A549 (cell line): Measurements from ENCODE around the gene ZBED5. TPM values are rescaled to one million over a fixed set of nuclear protein-coding genes. Genes with fewer than 3 reads are reported as not detected.

Experiments used
- ATAC-seq, 2 experiments: fragments of 200-7000 bp in 1 of 2; fragments of >200 bp in 1 of 2; cut with Nextera tagmentation in 1 of 2; cut with Tn5 transposase in 1 of 2; 3 replicates each; pipeline versions ENCODE4 v1.8.0 to v1.9.1; 2018 to 2020; ENCODE audit warnings: mild to moderate bottlenecking in 1 of 2, moderate library complexity in 1 of 2
- CTCF ChIA-PET: fragments of 300-600 bp; sonication (Branson Sonifier 250); formaldehyde crosslinking; extraction: SDS; loops from one replicate; lab custom pipeline; 2021; ENCODE audit warnings: antibody characterized with exemption, inconsistent platforms; lab: Yijun Ruan, JAX
- POLR2A ChIA-PET: fragments of 350-600 bp; formaldehyde crosslinking; extraction: SDS; loops from one replicate; lab custom pipeline; 2021; ENCODE audit warnings: antibody characterized with exemption, inconsistent platforms; lab: Yijun Ruan, JAX
- DNase-seq, 2 experiments: peaks; one replicate each; pipeline versions ENCODE4 v3.0.0 to v3.0.0-alpha.2; 2011 to 2016; ENCODE audit warnings: low read depth in 1 of 2, low spot score in 1 of 2
- FAIRE-seq: peaks from 2 replicates; lab custom pipeline; 2011; peaks lifted over from hg19 to GRCh38; lab: Jason Lieb, UNC
- H3K27ac ChIP-seq, 2 experiments: fragments of >200 bp; sonication (Bioruptor Twin); formaldehyde crosslinking; 3 replicates each; pipeline ENCODE4 v1.5.1; 2016 to 2017
- H3K4me1 ChIP-seq: fragments of >200 bp; sonication (Bioruptor Twin); formaldehyde crosslinking; 3 replicates; pipeline ENCODE4 v1.6.1; 2016
- H3K4me2 ChIP-seq: fragments of >200 bp; sonication (Bioruptor Twin); formaldehyde crosslinking; 3 replicates; pipeline ENCODE4 v1.6.1; 2016
- H3K4me3 ChIP-seq: fragments of >200 bp; sonication (Bioruptor Twin); formaldehyde crosslinking; 3 replicates; pipeline ENCODE4 v1.5.1; 2016
- H3K9me3 ChIP-seq: fragments of >200 bp; sonication (Bioruptor Twin); formaldehyde crosslinking; 3 replicates; pipeline ENCODE4 v1.6.1; 2016
- BCL3 ChIP-seq: fragments of >200 bp; sonication (Bioruptor Twin); formaldehyde crosslinking; IDR thresholded peaks from 3 replicates; pipeline ENCODE4 v1.6.1; 2016
- CBX8 ChIP-seq: fragments of 200-600 bp; sonication (generic); IDR thresholded peaks from 2 replicates; pipeline ENCODE4 v1.6.1; 2016
- CHD4 ChIP-seq: fragments of 200-600 bp; sonication (generic); IDR thresholded peaks from 2 replicates; pipeline ENCODE4 v1.6.1; 2016; ENCODE audit warnings: antibody characterized with exemption, mild to moderate bottlenecking, borderline replicate concordance
- CTCF ChIP-seq: fragments of >200 bp; sonication (Bioruptor Twin); formaldehyde crosslinking; IDR thresholded peaks from 3 replicates; pipeline ENCODE4 v1.5.1; 2016
- EHMT2 ChIP-seq: fragments of 200-600 bp; sonication (generic); IDR thresholded peaks from 2 replicates; pipeline ENCODE4 v1.6.1; 2016; ENCODE audit warnings: antibody characterized with exemption, low read depth, mild to moderate bottlenecking, moderate library complexity
- EP300 ChIP-seq, 2 experiments: fragments of >200 bp; sonication (Bioruptor Twin); formaldehyde crosslinking; IDR thresholded peaks; 2 replicates in 1 of 2; 3 replicates in 1 of 2; pipeline ENCODE4 v1.6.1; 2016 to 2017
- FOSB ChIP-seq: fragments of 250-450 bp; sonication (Bioruptor Pico); IDR thresholded peaks from 2 replicates; pipeline ENCODE4 v1.5.0; 2020; ENCODE audit warnings: mild to moderate bottlenecking, moderate library complexity
- FOSL2 ChIP-seq, 2 experiments: fragments of 450-650 bp in 1 of 2; fragments of >200 bp in 1 of 2; sonication (Bioruptor Twin) in 1 of 2; formaldehyde crosslinking; IDR thresholded peaks; 2 replicates each; pipeline versions ENCODE4 v1.5.0 to v1.6.1; 2016 to 2020; ENCODE audit warnings: mild to moderate bottlenecking in 1 of 2, moderate library complexity in 1 of 2
- FOXS1 ChIP-seq: fragments of 250-450 bp; sonication (Bioruptor Pico); IDR thresholded peaks from 2 replicates; pipeline ENCODE4 v1.5.0; 2020; ENCODE audit warnings: mild to moderate bottlenecking, moderate library complexity
- HDAC2 ChIP-seq: fragments of 200-600 bp; sonication (generic); IDR thresholded peaks from 2 replicates; pipeline ENCODE4 v1.6.1; 2016
- HEYL ChIP-seq: fragments of 250-450 bp; sonication (Bioruptor Pico); IDR thresholded peaks from 2 replicates; pipeline ENCODE4 v1.8.0; 2021; ENCODE audit warnings: mild to moderate bottlenecking, moderate library complexity
- HOXB13 ChIP-seq: fragments of 250-450 bp; sonication (Bioruptor Pico); IDR thresholded peaks from 2 replicates; pipeline ENCODE4 v1.5.0; 2020; ENCODE audit warnings: low read depth, mild to moderate bottlenecking, moderate library complexity
- JUN ChIP-seq, 2 experiments: fragments of >200 bp; sonication (Bioruptor Twin); formaldehyde crosslinking; IDR thresholded peaks; 2 replicates in 1 of 2; 3 replicates in 1 of 2; pipeline ENCODE4 v1.6.1; 2016 to 2017
- JUNB ChIP-seq: fragments of >200 bp; sonication (Bioruptor Twin); formaldehyde crosslinking; IDR thresholded peaks from 2 replicates; pipeline ENCODE4 v1.6.1; 2016
- KDM1A ChIP-seq: fragments of 200-600 bp; sonication (generic); IDR thresholded peaks from 2 replicates; pipeline ENCODE4 v1.6.1; 2016; ENCODE audit warnings: low read depth, mild to moderate bottlenecking
- MYC ChIP-seq: IDR thresholded peaks from 2 replicates; pipeline ENCODE4 v1.6.1; 2012; ENCODE audit warnings: mild to moderate bottlenecking, inconsistent platforms, low read length, improper control_type of control experiment, borderline replicate concordance
- NFE2L2 ChIP-seq: fragments of 150-350 bp; conservative IDR thresholded peaks from 2 replicates; pipeline ENCODE4 v1.6.1; 2014; ENCODE audit warnings: low read length
- NR3C1 ChIP-seq: fragments of >200 bp; sonication (Bioruptor Twin); formaldehyde crosslinking; IDR thresholded peaks from 3 replicates; pipeline ENCODE4 v1.6.1; 2017
- PBX3 ChIP-seq: IDR thresholded peaks from 2 replicates; pipeline ENCODE4 v1.6.1; 2012
- POLR2A ChIP-seq: IDR thresholded peaks from 2 replicates; pipeline ENCODE4 v1.6.1; 2012; ENCODE audit warnings: mild to moderate bottlenecking, low read length
- RARB ChIP-seq: fragments of 250-450 bp; sonication (Bioruptor Pico); IDR thresholded peaks from 2 replicates; pipeline ENCODE4 v1.8.0; 2021; ENCODE audit warnings: mild to moderate bottlenecking, moderate library complexity
- RFX5 ChIP-seq: fragments of 450-650 bp; IDR thresholded peaks from 2 replicates; pipeline ENCODE4 v1.7.1; 2014; ENCODE audit warnings: antibody characterized with exemption, mild to moderate bottlenecking, moderate library complexity
- RNF2 ChIP-seq: fragments of 200-600 bp; sonication (generic); IDR thresholded peaks from 2 replicates; pipeline ENCODE4 v1.6.1; 2016; ENCODE audit warnings: low read depth, mild to moderate bottlenecking, antibody characterized with exemption, moderate library complexity, borderline replicate concordance
- USF2 ChIP-seq: fragments of 450-650 bp; IDR thresholded peaks from 2 replicates; pipeline ENCODE4 v1.6.1; 2014; ENCODE audit warnings: antibody characterized with exemption
- WGBS: methylation state at CpG from one replicate; pipeline ENCODE4 v1.1.6; 2017; ENCODE audit errors: missing lambda C conversion rate; 5-methylcytosine and 5-hydroxymethylcytosine counted together
- polyA plus RNA-seq, 4 experiments: library from polyadenylated mRNA; depleted of rRNA in 3 of 4; stranded (reverse); fragments of >200 nt; fragmentation: RNase III in 1 of 4; extraction: RNeasy Plus Mini Kit Qiagen cat#74134 plus additional on column Dnase treatment in 1 of 4; gene quantifications; 2 replicates in 3 of 4; 3 replicates in 1 of 4; pipeline ENCODE4 v1.2.3, GENCODE V29; 2011 to 2017

Gene ZBED5
- polyA plus RNA-seq, 2 of the 4 experiments (the other 2 are of a cell fraction): 60.6 to 132 TPM

GRCh38 chr11:10845589-10845988, 12.3 kb downstream of the ZBED5 start:
- DNase-seq: no peak
- no peak for TF ChIP-seq RARB (CRISPR knock-in tag)
- no peak for TF ChIP-seq MYC
- no peak for TF ChIP-seq RNF2
- no peak for TF ChIP-seq NR3C1
- no peak for TF ChIP-seq HEYL (CRISPR knock-in tag)
- no peak for TF ChIP-seq EP300 (IDR thresholded peaks at IDR 0.05)
- no peak for TF ChIP-seq FOSL2 (IDR thresholded peaks at IDR 0.05)
- TF ChIP-seq FOSL2 (CRISPR knock-in tag; IDR thresholded peaks at IDR 0.05): no peak
- no peak for TF ChIP-seq CHD4
- TF ChIP-seq JUN (IDR thresholded peaks at IDR 0.05): no peak
- no peak for TF ChIP-seq RFX5
- TF ChIP-seq EHMT2: no peak
- no peak for TF ChIP-seq CTCF
- TF ChIP-seq BCL3: no peak
- no peak for TF ChIP-seq USF2
- no peak for TF ChIP-seq HOXB13
- ATAC-seq: no peak
- ChIA-PET POLR2A (interaction anchor here (2.1 kb wide), 1 partner anchor 37 kb away, joined by 17 read pairs; the partner anchor contains the start of gene EIF4G2), CTCF (interaction anchor here (0.9 kb wide), 1 partner anchor 177 kb away, joined by 3 read pairs; no protein-coding TSS in a partner anchor)
- no peaks in the 10 kb centered on the region for H3K4me1 ChIP-seq
- H3K27ac ChIP-seq: no peak overlapping the region
- WGBS: 98% methylated on average over 2 of the region's 2 CpGs
- peak; percentile 28 for FAIRE-seq
- H3K9me3 ChIP-seq: no peaks in the 10 kb centered on the region
- no peak overlapping the region for H3K4me3 ChIP-seq
- no peak overlapping the region for H3K4me2 ChIP-seq

GRCh38 chr11:10844796-10845195, 13.1 kb downstream of the ZBED5 start:
- Histone ChIP-seq H3K4me2 (no peak overlapping the region), H3K27ac (no peak overlapping the region), H3K4me3 (no peak overlapping the region), H3K9me3 (no peaks in the 10 kb centered on the region), H3K4me1 (no peaks in the 10 kb centered on the region)
- ATAC-seq (no peak), DNase-seq (no peak), FAIRE-seq (no peak)
- CTCF ChIA-PET: no interaction called here
- no peak for TF ChIP-seq CTCF
- no peak for TF ChIP-seq KDM1A
- TF ChIP-seq HDAC2: no peak
- TF ChIP-seq RFX5: no peak
- TF ChIP-seq POLR2A: no peak
- TF ChIP-seq NFE2L2: no peak
- no peak for TF ChIP-seq PBX3
- no peak for TF ChIP-seq FOSB
- no peak for TF ChIP-seq JUNB
- TF ChIP-seq CHD4: no peak
- no peak for TF ChIP-seq FOXS1 (CRISPR knock-in tag)
- TF ChIP-seq USF2: no peak
- TF ChIP-seq CBX8: no peak
- POLR2A ChIA-PET: interaction anchor here (2.1 kb wide), 1 partner anchor 36 kb away, joined by 17 read pairs; the partner anchor contains the start of gene EIF4G2
